ENCODE data around the gene UMAD1. TPM values are rescaled to one million over a fixed set of nuclear protein-coding genes. Genes with fewer than 3 reads are reported as not detected.

UMAD1 gene
- total RNA-seq, 2 donors from 2014 or later = 10.7 to 12.3 TPM

DNA sequence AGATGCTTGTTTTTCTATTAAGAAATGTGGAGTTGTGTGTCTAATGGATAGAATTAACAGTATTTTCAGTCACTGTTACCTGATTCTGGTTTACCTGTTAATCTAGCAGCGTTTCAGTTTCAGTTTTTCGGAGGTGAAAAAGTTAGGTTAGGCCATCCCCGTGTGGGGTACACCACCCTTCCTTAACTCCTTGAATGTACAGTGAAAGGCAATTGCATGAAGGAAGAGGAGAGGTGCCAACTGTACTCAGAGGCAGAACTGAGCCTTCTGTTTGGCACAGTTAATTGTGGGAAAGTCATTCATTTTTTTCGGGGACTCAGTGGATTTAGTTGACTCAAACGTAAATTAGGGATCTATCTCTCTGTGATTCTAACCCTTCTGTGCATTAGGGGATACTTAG is 42.3 kb downstream of the UMAD1 start:
- intact Hi-C loops (cut with DNase I) = loop anchor here (2.0 to 10.0 kb wide), 2 partner anchors 72 to 76 kb away; no protein-coding TSS in a partner anchor
- DNase-seq (ENCODE audit: low spot score) = no peak

DNA sequence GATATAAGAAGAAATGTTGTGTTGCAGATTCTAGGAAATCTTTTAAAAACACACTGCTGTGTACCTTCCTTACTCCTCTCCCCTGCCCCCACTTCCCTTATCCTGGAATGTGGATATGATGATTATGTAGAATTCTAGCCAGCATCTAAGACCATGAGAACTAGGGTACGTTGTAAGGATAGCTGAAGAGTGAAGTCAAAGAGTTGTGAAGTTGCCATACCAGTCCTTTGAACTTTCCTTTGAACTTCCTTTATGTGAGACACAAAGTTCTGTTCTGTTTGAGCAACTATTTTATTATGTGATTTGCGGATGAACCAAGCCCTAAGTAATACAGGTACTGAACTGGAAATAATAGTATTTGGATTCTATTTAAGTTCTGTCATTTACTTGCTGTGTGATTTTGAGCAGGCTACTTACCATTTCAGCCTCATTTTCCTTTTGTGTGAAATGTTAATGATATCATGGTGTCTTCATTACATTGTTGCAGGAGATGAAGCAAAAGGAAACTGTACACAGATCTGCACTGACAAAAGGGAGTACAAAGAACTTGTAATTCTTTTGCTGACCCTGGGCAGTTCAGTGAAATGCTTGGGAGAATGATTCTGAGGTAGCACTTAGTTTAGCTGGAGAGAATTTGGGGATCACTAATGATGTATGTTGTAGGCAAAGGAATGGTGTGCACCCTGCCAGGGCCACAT is 46.4 kb downstream of the UMAD1 start:
- DNase-seq (ENCODE audit: low spot score) = no peak
- intact Hi-C loops (cut with DNase I) = loop anchor here in 1 of 2 donors (10.0 kb wide), 1 partner anchor 68 kb away; no protein-coding TSS in a partner anchor

DNA sequence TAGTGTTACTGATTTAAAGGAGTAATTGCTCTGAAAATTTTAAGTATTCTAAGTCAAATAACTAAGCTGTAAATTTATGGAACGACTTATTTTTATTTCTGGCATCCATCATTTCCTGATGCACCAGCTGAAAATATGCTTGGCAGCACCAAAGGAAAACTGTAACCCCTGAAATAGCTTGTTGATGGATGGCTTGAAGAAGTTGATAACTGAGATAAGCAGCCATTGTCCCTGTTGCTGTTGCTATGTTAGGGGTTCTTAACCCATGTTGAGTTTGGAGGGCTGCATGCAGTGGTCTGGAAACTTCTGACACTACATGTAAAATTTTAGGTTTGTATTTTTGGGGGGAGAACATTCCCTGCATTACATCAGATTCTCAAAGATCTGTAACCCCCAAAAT is 47.2 kb downstream of the UMAD1 start:
- DNase-seq (ENCODE audit: low spot score) = no peak
- intact Hi-C loops (cut with DNase I) = loop anchor here in 1 of 2 donors (10.0 kb wide), 1 partner anchor 67 kb away; no protein-coding TSS in a partner anchor

DNA sequence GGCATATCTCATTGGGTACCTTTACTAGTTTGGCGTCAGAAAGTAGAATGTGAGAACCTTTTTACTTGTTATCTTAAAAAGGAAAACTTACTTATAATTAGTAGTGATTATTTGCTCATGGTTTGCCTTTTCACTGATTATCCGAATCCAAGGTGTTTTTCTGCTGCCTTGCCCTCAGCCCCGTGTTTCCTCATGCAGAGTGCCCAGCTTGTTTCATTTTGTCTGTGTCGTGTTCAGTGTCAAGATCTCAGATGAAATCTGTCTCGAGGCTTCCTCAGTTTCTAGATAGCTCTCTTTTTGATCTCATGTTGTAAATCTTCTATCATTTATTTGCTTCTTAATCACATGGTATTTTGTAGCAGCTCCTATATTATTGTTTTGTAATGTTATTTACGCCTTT is 47.8 kb downstream of the UMAD1 start:
- no peak for DNase-seq (ENCODE audit: low spot score)
- intact Hi-C loops (cut with DNase I) = loop anchor here in 1 of 2 donors (10.0 kb wide), 1 partner anchor 66 kb away; no protein-coding TSS in a partner anchor

DNA sequence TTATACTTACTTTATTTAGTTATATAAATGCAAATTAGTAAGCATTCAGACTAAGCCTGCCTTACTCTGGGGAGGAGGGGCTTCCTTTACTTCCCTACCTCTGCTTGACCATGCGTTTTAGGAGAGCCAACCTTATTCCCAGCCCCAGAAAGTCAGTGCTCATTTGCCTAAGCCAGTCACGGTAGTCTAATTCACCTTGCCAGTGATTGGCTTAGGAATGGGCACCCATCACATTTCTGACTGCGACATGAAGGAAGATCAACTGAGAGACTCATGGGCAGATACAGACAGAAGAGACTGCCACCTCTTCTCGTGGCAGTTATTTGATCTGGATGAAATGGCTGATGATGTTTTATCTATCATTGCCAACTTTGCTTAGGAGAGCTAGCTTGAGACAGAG is 48.4 kb downstream of the UMAD1 start:
- DNase-seq (ENCODE audit: low spot score) = no peak
- intact Hi-C loops (cut with DNase I) = loop anchor here in 1 of 2 donors (10.0 kb wide), 1 partner anchor 66 kb away; no protein-coding TSS in a partner anchor

DNA sequence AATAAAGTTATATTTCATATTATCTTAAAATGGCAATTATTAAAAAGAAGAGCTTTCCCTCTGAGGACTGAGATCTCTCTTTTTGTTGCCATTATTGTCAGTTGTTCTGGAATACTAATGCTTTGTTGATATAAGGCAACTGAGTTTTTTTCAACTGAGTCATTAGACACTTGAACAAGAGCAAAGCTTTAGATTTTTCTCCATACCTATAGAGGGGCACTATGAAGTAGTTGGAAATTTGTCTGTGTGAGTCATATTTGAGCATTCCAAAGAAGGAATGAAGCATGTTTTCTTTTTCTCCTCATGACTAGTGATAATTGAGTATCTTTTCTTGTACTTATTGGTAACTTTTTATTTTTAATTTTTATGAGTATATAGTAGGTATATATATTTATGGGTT is 53.3 kb downstream of the UMAD1 start:
- DNase-seq (ENCODE audit: low spot score) = no peak
- intact Hi-C loops (cut with DNase I) = no loop called here

DNA sequence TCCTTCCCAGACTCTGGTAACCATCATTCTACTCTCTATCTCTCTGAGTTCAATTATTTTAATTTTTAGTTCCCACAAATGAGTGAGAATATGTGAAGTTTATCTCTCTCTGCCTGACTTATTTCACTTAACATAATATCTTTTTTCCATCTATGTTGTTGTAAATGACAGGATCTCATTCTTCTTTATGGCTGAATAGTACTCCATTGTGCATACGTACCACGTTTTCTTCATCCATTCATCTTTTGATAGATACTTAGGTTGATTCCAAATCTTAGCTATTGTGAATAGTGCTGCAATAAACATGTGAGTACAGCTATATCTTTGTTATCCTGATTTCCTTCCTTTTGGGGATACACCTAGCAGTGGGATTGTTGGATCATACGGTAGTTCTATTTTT is 54.0 kb downstream of the UMAD1 start:
- intact Hi-C loops (cut with DNase I) = no loop called here
- DNase-seq (ENCODE audit: low spot score) = no peak

DNA sequence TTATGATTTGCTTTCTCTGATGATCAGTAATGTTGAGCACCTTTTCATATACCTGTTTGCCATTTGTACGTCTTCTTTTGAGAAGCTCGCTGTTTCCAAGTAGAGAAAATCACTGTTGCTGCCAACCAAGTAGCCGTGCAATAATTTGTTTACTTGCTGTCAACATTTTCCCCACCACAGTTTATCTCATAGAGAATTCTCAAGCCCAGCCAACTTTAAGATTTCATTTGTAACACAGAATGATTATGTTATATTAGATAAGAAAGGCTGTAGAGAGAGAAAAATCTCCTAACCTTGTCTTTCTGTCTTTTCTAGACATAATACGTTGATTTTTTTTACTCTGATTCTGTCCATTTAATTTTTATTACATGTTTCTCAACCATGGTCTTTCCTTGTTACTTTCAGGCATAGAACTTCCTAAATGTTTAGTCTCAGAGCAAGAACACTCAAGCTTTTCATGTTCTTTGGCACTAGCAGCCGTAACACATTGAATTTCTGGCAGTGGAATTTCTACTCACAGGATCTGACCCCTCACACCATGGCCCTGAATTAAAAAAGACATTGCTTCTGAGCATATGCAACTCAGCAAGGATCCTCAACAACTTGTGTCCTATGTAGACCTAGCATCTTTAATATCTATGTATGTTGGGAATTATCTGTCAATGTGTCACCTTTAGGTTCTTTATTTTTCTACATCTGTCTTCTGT is 54.7 kb downstream of the UMAD1 start:
- DNase-seq (ENCODE audit: low spot score) = no peak
- intact Hi-C loops (cut with DNase I) = no loop called here

DNA sequence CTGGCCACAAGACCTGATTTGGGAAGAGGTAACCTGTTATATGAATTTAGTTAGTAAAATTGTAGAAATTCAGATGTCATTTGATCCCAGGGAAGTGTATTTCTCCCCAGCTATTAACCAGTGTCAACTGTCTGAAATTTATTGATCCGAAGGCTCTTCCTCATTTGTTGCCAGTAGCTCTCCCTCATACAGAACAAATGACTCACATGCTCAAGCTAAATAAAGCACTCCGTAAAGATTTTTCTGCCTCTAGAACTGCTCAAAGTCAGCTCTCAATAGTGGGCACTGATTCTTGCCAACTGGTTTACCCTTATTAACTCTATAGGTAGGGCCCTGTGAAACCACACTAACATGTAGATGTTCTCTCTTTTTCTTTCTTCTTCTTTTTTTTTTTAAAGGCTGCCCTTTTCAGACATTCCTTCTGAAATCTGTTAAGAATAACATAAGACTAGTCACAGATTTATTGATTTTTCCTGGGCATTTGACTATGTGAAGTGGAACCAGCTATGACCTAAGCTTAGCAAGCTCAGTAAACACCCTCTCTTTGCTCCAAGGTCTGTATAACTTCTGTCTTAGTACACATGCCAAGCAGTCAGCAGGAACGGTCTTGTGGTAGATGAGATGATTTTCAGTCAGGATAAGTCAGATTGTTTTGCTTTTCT is 56.0 kb downstream of the UMAD1 start:
- intact Hi-C loops (cut with DNase I) = no loop called here
- no peak for DNase-seq (ENCODE audit: low spot score)

DNA sequence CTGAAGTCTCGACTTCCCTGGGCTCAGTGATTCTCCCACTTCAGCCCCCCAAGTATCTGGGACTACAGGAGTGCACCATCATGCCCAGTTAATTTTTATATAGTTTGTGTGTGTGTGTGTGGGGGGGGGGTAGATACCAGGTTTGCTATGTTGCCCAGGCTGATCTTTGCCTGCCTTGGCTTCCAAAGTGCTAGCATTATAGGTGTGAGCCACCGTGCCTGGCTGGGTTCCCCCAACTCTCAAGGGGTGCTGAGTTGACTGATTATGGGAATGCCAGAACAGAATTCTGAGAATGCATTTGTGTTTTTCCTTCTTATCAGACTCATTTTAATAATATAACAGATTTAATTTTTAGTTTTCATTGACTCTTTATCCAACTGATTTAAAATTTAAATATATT is 58.4 kb downstream of the UMAD1 start:
- DNase-seq (ENCODE audit: low spot score) = no peak
- intact Hi-C loops (cut with DNase I) = no loop called here

DNA sequence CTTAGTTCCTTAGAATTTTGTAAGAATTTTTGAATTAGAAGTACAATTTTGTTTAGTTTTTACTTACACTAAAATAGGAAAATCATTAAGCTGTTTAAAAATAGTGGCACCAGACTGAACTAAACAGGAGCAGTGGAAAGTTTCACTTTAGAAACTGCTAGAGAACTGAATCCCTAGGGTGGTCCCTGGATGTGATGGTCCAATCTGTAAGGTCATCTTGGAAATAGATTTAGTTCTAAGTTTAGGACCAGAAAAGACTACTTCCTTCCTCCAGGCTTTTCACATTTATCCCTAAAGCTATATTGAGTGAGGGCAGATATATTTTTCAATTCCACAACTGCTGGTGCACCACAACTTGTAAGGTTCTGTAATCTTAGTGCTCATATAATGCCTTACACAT is 58.8 kb downstream of the UMAD1 start:
- DNase-seq (ENCODE audit: low spot score) = no peak
- intact Hi-C loops (cut with DNase I) = no loop called here

DNA sequence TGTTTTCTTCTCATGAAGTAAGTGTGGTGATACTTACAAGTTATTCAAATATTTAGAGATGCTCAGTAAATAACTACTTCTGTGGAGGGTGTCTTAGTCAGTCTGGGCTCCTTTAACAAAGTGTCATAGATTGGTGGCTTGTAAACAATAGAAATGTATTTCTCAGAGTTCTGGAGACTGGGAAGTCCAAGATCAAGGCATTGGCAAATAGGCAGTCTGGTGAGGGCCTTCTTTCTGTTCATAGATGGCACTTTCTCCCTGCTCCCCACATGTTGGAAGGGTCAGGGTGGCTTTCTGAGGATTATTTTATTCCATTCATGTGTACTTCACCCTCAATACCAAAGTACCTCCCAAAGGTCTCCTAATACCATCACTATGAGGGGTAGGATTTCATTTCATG is 59.4 kb downstream of the UMAD1 start:
- no peak for DNase-seq (ENCODE audit: low spot score)
- intact Hi-C loops (cut with DNase I) = no loop called here

DNA sequence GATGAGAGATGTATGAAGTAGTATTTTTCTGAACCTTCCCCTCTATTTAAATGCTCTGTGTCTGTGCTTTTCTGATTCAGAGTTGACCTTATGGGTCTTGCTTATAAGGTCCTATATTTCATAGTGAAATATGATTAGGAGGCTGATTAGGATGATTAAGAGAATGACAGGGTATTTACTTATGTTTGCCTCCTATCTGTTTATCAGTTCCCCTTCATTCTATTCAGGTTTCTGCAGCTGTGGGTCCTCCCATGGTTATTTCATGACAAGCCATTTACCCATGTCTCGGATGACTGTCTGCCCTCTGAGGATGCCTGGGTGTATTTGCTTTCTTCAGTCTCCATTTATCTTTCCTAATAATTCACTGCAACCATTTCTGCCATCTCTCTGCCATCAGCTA is 61.0 kb downstream of the UMAD1 start:
- no peak for DNase-seq (ENCODE audit: low spot score)
- intact Hi-C loops (cut with DNase I) = no loop called here

DNA sequence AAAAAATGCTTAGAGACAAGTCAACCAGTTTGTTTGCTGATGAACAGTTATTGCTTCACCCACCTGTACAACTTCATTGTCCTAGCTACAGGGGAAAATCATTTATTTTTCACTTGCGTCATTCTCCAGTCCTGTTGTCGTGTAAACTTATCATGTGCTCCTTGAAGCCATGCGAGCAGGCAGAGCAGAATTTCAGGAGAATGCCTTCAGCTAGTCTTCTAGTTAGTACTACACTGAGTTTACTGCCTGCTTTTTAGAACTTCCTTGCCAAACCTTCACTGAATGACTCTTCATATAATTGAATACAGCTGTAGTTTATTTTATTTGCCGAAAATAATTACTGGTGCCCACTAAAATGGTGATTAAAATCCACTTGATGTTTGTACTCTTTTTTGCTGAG is 62.3 kb downstream of the UMAD1 start:
- intact Hi-C loops (cut with DNase I) = no loop called here
- DNase-seq (ENCODE audit: low spot score) = no peak

DNA sequence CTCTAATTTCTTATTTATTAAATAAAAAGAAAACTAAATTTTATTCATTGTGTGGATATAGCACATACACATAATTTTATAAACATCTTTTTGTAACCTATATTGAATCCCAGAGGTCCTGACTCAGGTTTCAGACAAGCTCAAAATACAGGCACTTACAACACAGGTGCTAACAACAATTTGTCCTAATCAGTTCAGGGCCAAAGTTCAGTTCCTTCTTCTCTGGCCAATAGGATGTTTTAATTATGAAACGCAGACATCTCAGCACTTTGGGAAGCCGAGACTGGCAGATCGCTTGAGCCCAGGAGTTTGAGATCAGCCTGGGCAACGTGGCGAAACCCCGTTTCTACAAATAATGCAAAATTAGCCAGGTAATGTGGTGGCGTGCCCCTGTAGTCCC is 62.9 kb downstream of the UMAD1 start:
- intact Hi-C loops (cut with DNase I) = no loop called here
- no peak for DNase-seq (ENCODE audit: low spot score)

DNA sequence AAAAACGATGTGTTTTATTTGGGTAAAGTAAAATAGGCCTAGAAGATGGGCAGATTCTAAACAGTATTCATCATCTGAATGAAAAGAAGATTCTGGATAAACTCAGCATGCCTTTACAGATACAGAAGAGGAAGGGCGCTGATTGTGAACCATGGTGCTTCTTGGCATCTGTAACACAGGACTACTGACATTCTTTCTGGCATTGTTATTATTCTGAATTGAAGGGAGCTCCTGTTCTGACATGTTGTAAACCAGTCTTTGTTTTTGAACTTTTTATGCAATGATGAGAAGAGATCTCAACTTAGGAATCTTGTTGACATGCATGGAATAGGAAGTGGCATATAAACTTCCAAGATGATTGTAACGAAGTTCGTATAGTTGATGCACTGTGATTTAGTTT is 64.3 kb downstream of the UMAD1 start:
- no peak for DNase-seq (ENCODE audit: low spot score)
- intact Hi-C loops (cut with DNase I) = no loop called here

DNA sequence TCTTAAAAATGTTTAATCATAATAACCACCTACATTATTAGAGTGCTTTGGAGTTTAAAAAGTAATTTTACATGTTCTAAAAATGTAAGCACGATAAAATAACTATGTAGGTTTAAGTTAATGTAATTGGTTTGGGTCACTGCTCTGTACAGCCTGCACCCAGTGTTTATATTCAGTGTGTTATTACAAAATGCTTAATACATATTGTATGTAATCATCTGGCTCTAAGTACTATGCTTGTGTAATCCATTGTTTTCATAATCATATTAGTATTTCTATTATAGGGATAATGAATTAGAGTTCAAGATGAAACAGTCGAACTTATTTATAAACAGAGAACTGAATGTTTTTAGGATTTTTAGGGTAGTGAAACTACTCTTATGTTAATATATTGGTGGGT is 64.8 kb downstream of the UMAD1 start:
- intact Hi-C loops (cut with DNase I) = no loop called here
- DNase-seq (ENCODE audit: low spot score) = no peak

DNA sequence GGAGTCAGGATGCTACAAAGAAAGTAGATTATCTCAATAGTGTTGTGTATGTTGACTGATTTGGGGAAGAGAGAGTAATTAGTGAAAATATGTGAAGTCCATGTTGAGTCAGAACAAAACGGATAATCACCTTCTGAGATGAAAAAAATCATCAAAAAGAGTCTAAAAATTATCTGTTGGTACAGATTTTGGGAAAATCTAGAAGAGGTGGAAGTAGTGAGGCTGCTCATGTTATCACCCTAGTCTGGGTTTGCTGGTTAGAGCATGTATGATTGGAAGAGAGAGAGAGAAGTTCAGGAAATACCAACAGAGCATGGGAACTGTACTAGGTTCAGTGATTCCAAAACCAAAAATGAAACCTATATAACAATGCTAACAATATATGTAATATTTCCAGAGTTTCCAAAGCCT is 65.6 kb downstream of the UMAD1 start:
- intact Hi-C loops (cut with DNase I) = no loop called here
- no peak for DNase-seq (ENCODE audit: low spot score)

DNA sequence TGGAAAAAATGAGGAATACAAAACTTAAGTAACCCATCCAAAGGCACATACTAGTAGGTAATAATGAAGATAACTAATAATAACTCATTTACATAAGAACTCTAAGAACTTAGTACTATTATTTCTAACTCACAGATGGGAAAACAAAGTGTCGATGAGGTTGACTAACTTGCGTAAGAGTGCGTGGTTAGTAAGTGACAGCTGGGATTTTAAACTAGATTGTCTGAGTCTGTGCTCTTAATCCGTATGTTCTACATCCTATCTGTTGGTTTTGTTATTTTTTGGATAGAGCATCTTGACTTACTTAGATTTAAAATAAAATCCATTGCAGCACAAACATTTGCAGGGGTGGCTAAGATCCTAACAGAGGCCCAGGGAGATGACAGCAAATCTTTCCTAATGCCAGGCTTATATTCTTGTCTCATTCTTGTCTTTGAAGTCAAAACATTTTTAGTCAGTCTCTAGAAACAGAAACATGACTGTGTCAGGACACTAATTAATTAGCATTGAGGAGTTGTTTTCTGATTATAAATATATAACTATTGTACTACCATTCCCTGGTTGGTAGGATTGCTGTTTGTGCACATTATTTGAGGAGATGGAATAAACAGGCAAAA is 66.1 kb downstream of the UMAD1 start:
- no peak for DNase-seq (ENCODE audit: low spot score)
- intact Hi-C loops (cut with DNase I) = no loop called here

DNA sequence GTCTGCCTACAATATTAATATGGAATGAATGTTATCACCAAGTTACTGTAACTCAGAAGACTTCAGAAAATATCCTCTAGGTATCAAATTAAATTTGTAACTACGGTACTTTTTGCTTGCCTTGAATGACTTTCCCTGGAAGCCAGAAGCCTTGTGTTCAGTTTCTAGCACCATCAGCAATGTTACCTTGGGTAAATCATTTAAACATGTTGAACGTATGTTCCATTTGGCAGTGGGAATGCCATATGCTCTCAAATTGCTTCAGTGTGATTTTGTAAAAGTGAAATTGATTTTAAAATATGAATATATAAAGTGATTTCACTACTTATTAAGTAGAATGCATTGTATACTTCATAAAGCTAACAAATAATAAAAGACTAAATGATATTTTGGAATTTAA is 66.7 kb downstream of the UMAD1 start:
- intact Hi-C loops (cut with DNase I) = no loop called here
- DNase-seq (ENCODE audit: low spot score) = no peak

Data from posterior vena cava (tissue), 2 donors.